DND-41 (cell line): ENCODE measurements around the gene MVP.
"Not testable (repeated sequence)": the region's sequence is repeated elsewhere in the genome, so short reads cannot be mapped to it uniquely, and the experiment has no call there.

ENCODE experiments used
- CTCF ChIP-seq: IDR thresholded peaks from 2 replicates; pipeline ENCODE4 v1.5.1; 2012; ENCODE audit warnings: borderline replicate concordance, low read length, moderate library complexity, mild to moderate bottlenecking; ENCODE audit not compliant: poor library complexity, severe bottlenecking; ENCODE audit errors: extremely low read depth
- EZH2 ChIP-seq: IDR thresholded peaks from 3 replicates; pipeline ENCODE4 v1.6.1; 2012; ENCODE audit warnings: borderline replicate concordance, low read depth, mild to moderate bottlenecking, moderate library complexity, low read length, inconsistent platforms; ENCODE audit not compliant: severe bottlenecking

GRCh38 chr16:29869067-29869466 is 48.8 kb downstream of the MVP start:
- TF ChIP-seq EZH2, CTCF: not testable (repeated sequence)
